Activated naive CD8-positive, alpha-beta T cell treated with anti-CD3 and anti-CD28 coated beads, Interleukin-2, amount 10 ng/mL, durations not matched to agents 7 days and 5 days (primary cell): ENCODE measurements around the gene EPB41L4B. TPM values are rescaled to one million over a fixed set of nuclear protein-coding genes. Genes with fewer than 3 reads are reported as not detected.
A peak's percentile ranks its signal among the peaks of the same experiment; 100 is the strongest.

ENCODE experiments used
- ATAC-seq: fragments of 150-1000 bp; cut with Tn5 transposase; one replicate; pipeline ENCODE4 v1.10.0; 2021; ENCODE audit warnings: low read depth, moderate library complexity
- POLR2A ChIA-PET: fragments of 350-600 bp; sonication (Branson Sonifier 250); formaldehyde crosslinking; loops from one replicate; lab custom pipeline; 2021; ENCODE audit warnings: antibody characterized with exemption; lab: Charles Lee
- DNase-seq: peaks from one replicate; pipeline ENCODE4 v3.0.0; 2021
- H3K27ac Mint-ChIP-seq: one replicate; pipeline ENCODE4 v1.8.0; 2022; ENCODE audit warnings: mild to moderate bottlenecking, mixed read lengths
- H3K27me3 Mint-ChIP-seq: one replicate; pipeline ENCODE4 v1.8.0; 2022; ENCODE audit warnings: mild to moderate bottlenecking, moderate library complexity, mixed read lengths
- H3K36me3 Mint-ChIP-seq: one replicate; pipeline ENCODE4 v1.8.0; 2021; ENCODE audit warnings: mild to moderate bottlenecking, mixed read lengths
- H3K4me1 Mint-ChIP-seq: one replicate; pipeline ENCODE4 v1.8.0; 2021; ENCODE audit warnings: mixed read lengths
- H3K4me3 Mint-ChIP-seq: one replicate; pipeline ENCODE4 v1.8.0; 2022; ENCODE audit warnings: mild to moderate bottlenecking, moderate library complexity, mixed read lengths
- H3K9me3 Mint-ChIP-seq: one replicate; pipeline ENCODE4 v1.8.0; 2021; ENCODE audit warnings: mixed read lengths
- total RNA-seq, 2 experiments: library from RNA; stranded (reverse); gene quantifications; one replicate each; pipeline ENCODE4 v1.2.3, GENCODE V29; 2021

EPB41L4B gene
- total RNA-seq, 2 experiments from 2014 or later: not detected

DNA sequence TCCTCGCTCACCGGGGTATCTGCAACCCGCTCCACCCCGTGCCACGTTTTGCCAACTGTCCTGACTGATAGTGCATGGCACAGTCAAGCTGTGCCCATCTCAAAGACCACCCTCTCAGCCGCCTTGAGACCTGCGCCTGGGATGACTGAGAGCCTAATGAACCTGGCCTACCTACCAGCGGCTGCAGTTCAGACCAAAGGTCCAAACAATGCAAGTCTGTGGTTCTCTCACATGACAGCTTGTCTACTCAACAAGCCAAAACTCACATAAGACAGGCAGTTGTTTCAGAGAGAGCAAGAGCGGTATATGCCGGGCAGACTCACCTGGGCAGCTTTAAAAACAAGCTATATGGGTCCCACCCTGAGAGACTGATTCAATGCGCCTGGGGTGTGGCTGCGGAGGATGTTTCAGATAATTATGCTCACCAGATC lies 70.5 kb downstream of the EPB41L4B start:
- POLR2A ChIA-PET: no interaction called here
- H3K27ac Mint-ChIP-seq: no peak overlapping the region
- H3K27me3 Mint-ChIP-seq: peaks cover 7% of the 10 kb centered on the region
- DNase-seq (no peak), ATAC-seq (no peak)
- no peaks in the 10 kb centered on the region for H3K36me3 Mint-ChIP-seq
- H3K9me3 Mint-ChIP-seq: no peaks in the 10 kb centered on the region
- no peaks in the 10 kb centered on the region for H3K4me1 Mint-ChIP-seq
- no peak overlapping the region for H3K4me3 Mint-ChIP-seq

DNA sequence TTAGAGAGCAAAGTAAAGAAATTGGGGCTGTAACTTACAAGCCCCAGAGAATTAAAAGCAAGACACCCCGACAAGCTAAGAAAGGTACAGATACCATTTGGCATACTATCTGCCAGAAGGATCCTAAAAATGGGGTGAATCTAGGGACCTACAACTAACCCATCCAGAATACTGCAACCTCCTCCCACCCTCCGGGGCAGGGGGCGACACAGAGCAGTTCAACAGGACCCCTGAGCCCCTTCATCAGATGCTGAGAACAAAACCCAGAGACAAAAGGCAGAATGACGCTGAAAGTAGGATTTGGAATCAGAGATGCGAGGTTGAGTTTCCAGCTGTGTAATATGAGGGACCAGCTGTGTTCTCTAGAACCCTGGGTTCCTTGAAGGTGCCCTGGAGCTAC lies 71.2 kb downstream of the EPB41L4B start:
- Mint-ChIP-seq H3K4me3 (no peak overlapping the region), H3K4me1 (no peaks in the 10 kb centered on the region), H3K27ac (no peak overlapping the region), H3K27me3 (peaks cover 10% of the 10 kb centered on the region), H3K36me3 (no peaks in the 10 kb centered on the region), H3K9me3 (no peaks in the 10 kb centered on the region)
- DNase-seq (no peak), ATAC-seq (no peak)
- POLR2A ChIA-PET: no interaction called here

DNA sequence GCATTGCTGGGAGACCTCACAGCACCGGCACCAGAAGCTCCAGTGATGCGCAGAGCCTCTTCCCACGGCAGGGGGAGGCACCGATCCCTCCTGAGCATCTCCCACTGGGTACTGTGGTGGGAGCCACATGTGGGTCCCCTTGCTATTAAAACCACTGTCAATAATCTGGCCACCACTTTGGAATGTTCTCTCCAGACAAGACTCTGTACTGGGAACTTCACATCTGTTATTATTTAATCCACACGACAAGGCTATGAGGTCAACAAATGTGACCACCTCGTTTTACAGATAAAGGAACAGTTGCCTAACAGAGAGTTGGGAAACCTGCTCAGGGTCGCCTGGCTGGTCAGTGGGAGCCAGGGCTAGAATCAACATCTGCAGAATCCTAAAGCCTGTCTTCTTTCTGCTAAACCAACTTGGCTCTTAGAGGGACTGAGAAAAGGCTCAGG lies 72.7 kb downstream of the EPB41L4B start:
- Mint-ChIP-seq H3K9me3 (no peaks in the 10 kb centered on the region), H3K27me3 (peaks cover 19% of the 10 kb centered on the region), H3K4me1 (peaks cover 1% of the 10 kb centered on the region), H3K4me3 (no peak overlapping the region), H3K27ac (no peak overlapping the region), H3K36me3 (no peaks in the 10 kb centered on the region)
- no peak for ATAC-seq
- POLR2A ChIA-PET: no interaction called here
- no peak for DNase-seq

DNA sequence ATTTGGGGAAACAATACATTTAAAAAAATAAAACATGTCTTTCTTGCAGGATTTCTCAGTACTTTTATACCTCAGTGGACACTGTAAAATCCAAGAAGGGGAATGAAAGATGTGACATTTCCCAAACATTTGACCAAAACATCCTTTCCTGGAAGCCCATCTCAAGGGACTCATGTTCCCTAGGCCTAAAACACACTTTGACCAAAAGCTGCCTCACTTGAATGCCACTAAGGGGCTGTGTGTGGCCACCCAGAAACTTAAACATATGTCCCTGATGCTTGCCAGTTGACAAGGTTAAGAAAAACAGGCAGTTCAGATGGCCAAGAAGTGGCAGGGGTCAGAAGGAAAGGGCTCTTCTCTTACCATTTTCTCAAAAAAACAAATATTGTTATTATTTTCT lies 73.6 kb downstream of the EPB41L4B start:
- no peak overlapping the region for H3K4me3 Mint-ChIP-seq
- peaks cover 1% of the 10 kb centered on the region for H3K4me1 Mint-ChIP-seq
- no peak overlapping the region for H3K27ac Mint-ChIP-seq
- no peak for DNase-seq
- peaks cover 20% of the 10 kb centered on the region for H3K27me3 Mint-ChIP-seq
- no peaks in the 10 kb centered on the region for H3K9me3 Mint-ChIP-seq
- no peak for ATAC-seq
- POLR2A ChIA-PET: no interaction called here
- H3K36me3 Mint-ChIP-seq: no peaks in the 10 kb centered on the region

DNA sequence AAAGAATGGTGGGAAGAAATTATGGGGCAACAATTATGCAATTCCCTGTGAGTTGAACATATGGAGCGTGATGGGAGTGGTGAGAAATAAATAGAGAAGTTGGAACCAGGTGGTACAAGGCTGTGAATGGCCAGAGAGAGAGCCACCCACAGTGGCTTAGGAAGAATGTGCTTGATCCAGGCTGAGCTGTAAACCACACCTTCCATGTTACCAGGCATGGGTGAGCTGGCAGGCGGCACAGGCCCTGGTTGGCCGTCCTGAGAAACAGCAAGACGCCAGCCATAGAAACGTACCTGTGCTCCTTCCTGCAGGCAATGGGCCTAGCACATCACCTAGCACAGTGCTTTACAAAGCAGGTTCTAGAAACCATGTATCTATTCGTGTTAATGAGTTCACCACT lies 74.3 kb downstream of the EPB41L4B start:
- DNase-seq (no peak), ATAC-seq (no peak)
- Mint-ChIP-seq H3K9me3 (no peaks in the 10 kb centered on the region), H3K36me3 (no peaks in the 10 kb centered on the region), H3K27me3 (peaks cover 20% of the 10 kb centered on the region), H3K4me3 (no peak overlapping the region), H3K27ac (no peak overlapping the region), H3K4me1 (peaks cover 1% of the 10 kb centered on the region)
- POLR2A ChIA-PET: no interaction called here

DNA sequence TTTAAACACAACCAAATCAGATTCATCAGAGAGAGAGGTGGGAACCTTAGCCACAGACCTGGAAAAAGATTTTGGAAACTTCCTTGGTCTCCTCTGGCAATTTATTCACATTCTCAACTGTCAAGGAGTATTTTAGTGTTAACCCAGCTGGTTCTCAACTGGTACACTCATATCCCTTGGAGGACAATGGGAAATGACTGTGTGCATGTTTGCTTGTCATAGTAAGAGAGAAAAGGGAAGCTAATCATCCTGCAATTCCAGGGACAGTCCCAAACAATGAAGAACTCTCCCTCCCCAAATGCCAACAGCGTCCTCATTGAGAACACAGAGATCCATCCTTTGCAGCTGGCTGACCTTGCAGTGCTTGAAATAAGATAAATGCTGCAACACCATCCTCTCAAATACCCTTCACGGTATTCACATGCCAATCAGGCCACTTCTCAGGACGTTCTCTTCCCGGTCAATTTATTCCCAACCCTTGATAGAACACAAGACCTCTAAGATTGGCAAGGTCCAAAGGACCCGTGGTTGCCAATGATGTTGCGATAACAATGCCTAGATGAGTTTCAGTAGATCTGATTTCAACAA lies 75.5 kb downstream of the EPB41L4B start:
- ATAC-seq (no peak), DNase-seq (no peak)
- Mint-ChIP-seq H3K4me1 (peaks cover 1% of the 10 kb centered on the region), H3K27ac (no peak overlapping the region), H3K36me3 (no peaks in the 10 kb centered on the region), H3K27me3 (peaks cover 20% of the 10 kb centered on the region), H3K4me3 (no peak overlapping the region), H3K9me3 (no peaks in the 10 kb centered on the region)
- POLR2A ChIA-PET: no interaction called here

DNA sequence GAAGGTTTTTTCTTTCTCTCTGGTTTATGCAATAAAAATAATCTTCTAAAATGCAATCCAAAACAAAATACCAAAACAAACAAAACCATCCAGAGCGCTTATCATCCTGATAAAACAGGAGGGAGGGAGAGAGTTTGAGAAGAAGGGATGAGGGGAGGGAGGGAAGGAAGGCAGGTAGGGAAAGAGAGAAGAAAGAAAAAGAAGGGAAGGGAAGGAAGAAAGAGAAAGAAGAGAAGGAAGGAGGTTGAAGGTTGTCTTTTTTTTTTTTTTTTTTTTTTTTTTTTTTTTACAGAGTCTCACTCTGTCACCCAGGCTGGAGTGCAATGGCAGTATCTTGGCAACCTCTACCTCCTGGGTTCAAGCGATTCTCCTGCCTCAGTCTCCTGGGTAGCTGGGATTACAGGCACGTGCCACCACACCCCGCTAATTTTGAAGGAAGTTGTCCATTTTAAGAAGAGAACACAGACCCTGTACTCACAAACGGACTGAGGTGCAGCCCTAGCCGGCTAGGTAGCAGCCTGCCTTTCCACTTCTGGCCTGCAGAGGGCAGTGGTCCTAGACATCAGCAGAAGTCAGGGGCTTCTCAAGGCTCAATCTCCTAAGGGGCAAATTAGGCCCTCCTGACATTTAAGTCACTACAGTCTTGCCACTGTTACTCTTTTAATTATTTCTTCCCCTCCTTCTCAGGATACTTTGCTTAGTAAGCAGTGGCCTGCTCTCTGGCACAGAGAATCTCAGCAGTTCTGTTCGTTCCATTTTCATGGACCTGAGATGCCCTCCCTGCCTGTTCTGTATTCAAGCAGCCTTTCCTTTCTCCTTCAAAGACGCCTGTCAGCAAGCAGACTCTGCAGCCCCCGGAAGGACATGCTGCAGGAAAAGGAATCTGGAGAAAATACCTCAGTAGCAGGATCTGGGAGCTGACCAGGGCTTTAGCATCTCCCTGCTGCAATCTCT lies 76.4 kb downstream of the EPB41L4B start:
- POLR2A ChIA-PET: no interaction called here
- Mint-ChIP-seq H3K9me3 (no peaks in the 10 kb centered on the region), H3K27ac (no peak overlapping the region), H3K27me3 (peaks cover 24% of the 10 kb centered on the region), H3K4me3 (no peak overlapping the region), H3K4me1 (peaks cover 1% of the 10 kb centered on the region), H3K36me3 (no peaks in the 10 kb centered on the region)
- peak; percentile 74 for ATAC-seq
- DNase-seq: peak; percentile 70

DNA sequence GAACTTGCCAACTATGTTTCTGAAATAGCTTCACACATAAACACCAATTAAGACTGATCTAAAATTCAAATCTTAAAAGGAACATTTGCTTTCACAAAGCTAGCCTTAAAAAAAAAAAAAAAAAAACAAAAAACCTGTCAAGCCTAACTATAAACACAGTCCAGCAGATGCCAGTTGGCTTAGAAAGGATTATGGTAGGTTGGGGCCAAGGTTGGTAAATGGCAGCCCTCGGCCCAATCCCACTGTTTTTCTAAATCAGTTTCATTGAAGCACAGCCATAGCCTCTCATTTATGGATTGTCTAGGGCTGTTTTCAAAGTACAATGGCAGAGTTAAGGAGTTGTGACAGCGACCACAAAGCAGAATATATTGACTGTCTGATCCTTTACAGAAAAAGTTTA lies 78.1 kb downstream of the EPB41L4B start:
- ATAC-seq: no peak
- Mint-ChIP-seq H3K4me3 (no peak overlapping the region), H3K4me1 (peaks cover 1% of the 10 kb centered on the region), H3K9me3 (no peaks in the 10 kb centered on the region), H3K27ac (no peak overlapping the region), H3K27me3 (peaks cover 22% of the 10 kb centered on the region), H3K36me3 (no peaks in the 10 kb centered on the region)
- no peak for DNase-seq
- POLR2A ChIA-PET: interaction anchor here (0.6 kb wide), 1 partner anchor 14 kb away, joined by 3 read pairs; no protein-coding TSS in a partner anchor

DNA sequence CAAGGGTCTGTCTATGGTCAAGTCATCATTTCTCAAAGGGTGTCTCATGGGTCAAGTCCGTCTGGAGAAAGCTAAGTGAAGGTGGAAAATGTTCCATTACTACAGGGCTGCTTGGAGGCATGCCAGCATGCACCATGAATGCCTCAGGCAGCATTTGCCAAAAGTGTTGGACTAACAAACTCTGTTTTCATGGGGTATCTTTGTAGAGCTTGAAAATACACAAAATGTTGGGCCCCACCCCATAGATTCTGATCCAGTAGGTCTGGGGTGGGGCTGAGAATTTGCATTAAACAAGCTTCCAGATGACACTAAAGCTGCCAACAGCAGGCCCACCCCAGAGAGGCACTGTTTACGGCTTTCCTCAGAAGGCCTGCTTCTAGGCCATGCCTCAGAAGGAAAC lies 78.8 kb downstream of the EPB41L4B start:
- Mint-ChIP-seq H3K27me3 (peaks cover 24% of the 10 kb centered on the region), H3K4me3 (no peak overlapping the region), H3K9me3 (no peaks in the 10 kb centered on the region), H3K27ac (no peak overlapping the region), H3K4me1 (peaks cover 1% of the 10 kb centered on the region), H3K36me3 (no peaks in the 10 kb centered on the region)
- ATAC-seq (no peak), DNase-seq (no peak)
- POLR2A ChIA-PET: interaction anchor here (0.6 kb wide), 1 partner anchor 15 kb away, joined by 3 read pairs; no protein-coding TSS in a partner anchor

DNA sequence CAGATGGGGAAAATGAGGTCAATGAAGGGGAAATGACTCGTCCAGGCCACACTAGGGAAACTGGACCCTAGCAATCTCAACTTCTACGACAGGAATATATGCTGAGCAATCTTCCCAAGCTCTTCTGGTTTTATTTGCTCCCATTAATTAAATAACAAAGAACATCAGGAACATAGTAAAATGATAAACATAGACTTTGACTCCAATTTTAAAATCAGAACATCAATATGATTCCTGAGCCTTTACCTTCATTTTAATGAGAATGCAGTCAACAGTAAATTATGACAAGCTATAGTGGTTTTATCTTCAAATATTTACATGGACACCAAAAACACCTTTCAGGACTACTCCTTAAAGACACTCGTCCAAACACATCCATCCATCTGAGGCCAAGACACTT lies 79.7 kb downstream of the EPB41L4B start:
- no peaks in the 10 kb centered on the region for H3K36me3 Mint-ChIP-seq
- H3K4me3 Mint-ChIP-seq: no peak overlapping the region
- ATAC-seq: no peak
- DNase-seq: no peak
- H3K27me3 Mint-ChIP-seq: peaks cover 28% of the 10 kb centered on the region
- no peaks in the 10 kb centered on the region for H3K9me3 Mint-ChIP-seq
- POLR2A ChIA-PET: no interaction called here
- H3K27ac Mint-ChIP-seq: no peak overlapping the region
- H3K4me1 Mint-ChIP-seq: peaks cover 1% of the 10 kb centered on the region

DNA sequence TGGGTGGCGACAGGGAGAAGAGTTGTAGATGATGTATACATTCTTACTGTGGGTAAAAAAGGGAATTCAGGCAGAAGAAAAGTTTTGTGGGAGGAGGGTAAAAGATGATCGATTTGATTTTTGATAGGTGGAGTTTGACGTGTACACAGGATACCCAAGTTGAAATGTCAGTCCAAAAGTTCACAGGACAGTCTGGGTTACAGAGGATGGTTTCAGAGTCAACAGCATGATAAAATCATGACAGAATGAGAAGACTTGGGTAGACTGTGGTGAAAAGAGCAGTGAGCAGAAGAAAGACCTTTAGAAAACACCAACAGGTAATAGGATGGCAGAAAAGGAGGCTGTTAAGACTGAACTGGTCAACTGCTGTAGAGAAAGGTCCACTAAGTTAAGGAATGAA lies 81.6 kb downstream of the EPB41L4B start:
- Mint-ChIP-seq H3K4me1 (no peaks in the 10 kb centered on the region), H3K27me3 (peaks cover 23% of the 10 kb centered on the region), H3K9me3 (no peaks in the 10 kb centered on the region), H3K4me3 (no peak overlapping the region), H3K27ac (no peak overlapping the region), H3K36me3 (no peaks in the 10 kb centered on the region)
- DNase-seq (no peak), ATAC-seq (no peak)
- POLR2A ChIA-PET: no interaction called here

DNA sequence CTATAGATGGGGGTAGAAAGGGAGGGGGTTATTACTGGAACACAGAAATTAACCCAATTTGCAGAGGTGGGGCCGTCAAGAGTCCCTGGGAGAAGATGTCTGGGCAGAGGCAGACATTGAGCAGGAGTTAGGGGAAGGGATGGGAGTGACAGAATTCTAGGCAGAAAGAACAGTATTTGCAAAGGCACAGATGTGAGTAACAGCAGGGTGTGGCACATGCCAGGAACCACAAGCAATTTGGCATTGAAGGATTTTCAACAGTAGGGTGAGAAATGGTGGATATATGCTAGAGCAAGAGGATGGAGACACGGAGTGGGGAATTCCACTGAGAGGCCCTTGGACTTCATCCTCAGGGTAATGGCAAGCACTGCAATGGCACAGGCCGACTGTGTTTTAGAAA lies 82.2 kb downstream of the EPB41L4B start:
- Mint-ChIP-seq H3K9me3 (no peaks in the 10 kb centered on the region), H3K36me3 (no peaks in the 10 kb centered on the region), H3K27me3 (peaks cover 21% of the 10 kb centered on the region), H3K27ac (no peak overlapping the region), H3K4me3 (no peak overlapping the region), H3K4me1 (no peaks in the 10 kb centered on the region)
- POLR2A ChIA-PET: no interaction called here
- ATAC-seq (no peak), DNase-seq (no peak)

DNA sequence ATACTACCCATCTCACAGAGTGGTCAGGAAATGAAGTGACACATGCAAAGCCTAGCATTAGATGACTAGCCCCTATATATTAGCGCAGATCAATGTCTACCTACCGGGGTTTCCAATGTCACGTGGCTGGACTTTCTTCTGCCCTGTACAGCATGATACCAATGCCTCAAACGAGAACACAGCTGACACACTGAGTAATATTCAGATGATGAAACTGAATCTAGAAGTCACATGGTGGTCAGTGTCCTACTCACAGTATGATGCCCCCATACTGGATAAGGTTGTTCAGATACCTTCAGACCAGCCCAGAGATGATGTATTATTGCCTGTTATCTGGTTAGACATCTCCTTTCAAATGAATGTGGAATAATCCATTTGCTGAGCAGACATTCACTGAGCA lies 82.7 kb downstream of the EPB41L4B start:
- POLR2A ChIA-PET: no interaction called here
- Mint-ChIP-seq H3K9me3 (no peaks in the 10 kb centered on the region), H3K27ac (no peak overlapping the region), H3K4me1 (no peaks in the 10 kb centered on the region), H3K36me3 (no peaks in the 10 kb centered on the region), H3K4me3 (no peak overlapping the region), H3K27me3 (peaks cover 16% of the 10 kb centered on the region)
- no peak for ATAC-seq
- no peak for DNase-seq
